LNCAP (cell line): ENCODE results near the gene PRSS21.

Experiments used
- CTCF ChIP-seq: fragments of 450-650 bp; IDR thresholded peaks from 2 replicates; pipeline ENCODE4 v1.5.1; 2017; ENCODE audit warnings: mild to moderate bottlenecking

PRSS21 gene

DNA sequence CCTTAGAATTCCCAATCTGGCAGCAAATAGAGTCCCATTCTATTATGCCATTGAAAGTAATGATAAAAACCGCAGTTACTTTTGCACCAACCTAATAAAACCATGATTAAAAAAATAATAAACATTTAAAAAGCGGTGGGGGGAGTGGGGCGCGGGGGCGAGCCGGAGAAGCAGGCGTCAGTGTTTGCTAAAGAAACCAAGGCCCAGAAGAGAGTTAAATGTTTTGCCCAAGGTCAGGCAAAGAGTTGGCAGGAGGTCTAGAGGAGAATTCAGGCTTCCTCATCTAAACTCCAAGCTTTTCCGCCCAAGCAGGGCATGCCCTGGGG is 50.6 kb downstream of the PRSS21 start:
- no peak for TF ChIP-seq CTCF

DNA sequence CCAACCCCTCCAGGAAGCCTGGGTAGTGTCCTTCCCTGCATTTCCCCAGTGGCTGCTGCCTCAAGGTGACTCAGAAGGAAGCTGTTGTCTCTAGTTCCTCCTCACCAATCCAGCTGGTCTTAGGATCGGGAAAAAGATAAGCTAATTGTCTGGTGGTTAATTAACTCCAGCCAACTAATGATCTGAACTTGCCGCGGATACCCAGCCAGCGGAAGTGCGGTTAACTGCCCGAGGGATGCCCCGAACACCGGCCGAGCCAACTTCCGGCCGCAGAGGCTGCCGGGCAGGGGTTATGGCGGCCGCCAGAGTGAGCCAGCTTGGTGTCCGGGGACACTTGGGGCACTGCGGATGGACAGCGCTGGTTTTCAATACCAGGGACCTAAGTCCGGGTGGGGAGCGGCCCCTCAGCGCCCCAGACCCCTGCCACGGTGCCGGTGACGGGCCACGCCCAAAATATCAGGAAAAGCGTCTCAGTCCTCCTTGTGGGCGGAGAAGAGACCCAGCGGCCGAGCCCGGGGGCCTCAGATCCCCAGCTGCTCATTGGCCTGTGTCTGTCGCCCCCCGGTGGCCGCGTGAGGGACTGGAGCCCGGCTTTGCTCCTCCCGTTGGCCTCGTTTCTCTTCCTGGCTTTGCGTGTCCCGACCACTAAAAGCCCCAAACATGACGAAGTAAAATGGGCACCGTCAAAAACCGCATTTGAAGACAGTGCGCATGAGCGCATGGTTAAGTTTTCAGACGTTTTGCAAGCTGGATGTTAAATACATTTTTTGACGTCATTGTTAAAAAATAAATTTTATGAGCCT is 51.2 kb downstream of the PRSS21 start:
- peak; percentile 97 for TF ChIP-seq CTCF
